KOPT-K1 (cell line): ENCODE results near the gene BIRC3.

ENCODE experiments used
- H3K27ac ChIP-seq: fragments of 200-600 bp; sonication (generic); 2 replicates; pipeline ENCODE4 v1.5.1; 2016; ENCODE audit warnings: antibody characterized with exemption, mild to moderate bottlenecking, low read depth, low read length; ENCODE audit not compliant: poor library complexity, severe bottlenecking
- H3K36me3 ChIP-seq: fragments of 200-600 bp; sonication (generic); 2 replicates; pipeline ENCODE4 v1.5.1; 2017; ENCODE audit warnings: antibody characterized with exemption, mild to moderate bottlenecking, low read length, moderate library complexity; ENCODE audit not compliant: insufficient read depth
- H3K9me3 ChIP-seq: fragments of 200-600 bp; sonication (generic); 2 replicates; pipeline ENCODE4 v1.5.1; 2017; ENCODE audit warnings: antibody characterized with exemption, low read length, mild to moderate bottlenecking; ENCODE audit not compliant: insufficient read depth, poor library complexity, severe bottlenecking

BIRC3 gene

GRCh38 chr11:102307727-102308038 is 9.6 kb upstream of the BIRC3 start:
- Histone ChIP-seq H3K36me3 (no peaks in the 10 kb centered on the region), H3K27ac (peak overlapping the region; percentile 65), H3K9me3 (peaks cover 14% of the 10 kb centered on the region)

- H3K27ac ChIP-seq: no peak overlapping the region
Measured at GRCh38 chr11:102309621-102310541, 7.4 kb upstream of the BIRC3 start.

GRCh38 chr11:102312667-102313066 is 4.6 kb upstream of the BIRC3 start:
- peak overlapping the region; percentile 67 for H3K27ac ChIP-seq
- no peaks in the 10 kb centered on the region for H3K36me3 ChIP-seq
- no peaks in the 10 kb centered on the region for H3K9me3 ChIP-seq

More at GRCh38 chr11:102309621-102310541, 7.4 kb upstream of the BIRC3 start:
- H3K9me3 ChIP-seq: no peaks in the 10 kb centered on the region
- no peaks in the 10 kb centered on the region for H3K36me3 ChIP-seq

GRCh38 chr11:102313238-102313940 is 3.9 kb upstream of the BIRC3 start:
- H3K36me3 ChIP-seq: no peaks in the 10 kb centered on the region
- peak overlapping the region; percentile 67 for H3K27ac ChIP-seq
- no peaks in the 10 kb centered on the region for H3K9me3 ChIP-seq

GRCh38 chr11:102314784-102315183 is 2.5 kb upstream of the BIRC3 start:
- no peak overlapping the region for H3K27ac ChIP-seq
- no peaks in the 10 kb centered on the region for H3K36me3 ChIP-seq
- H3K9me3 ChIP-seq: no peaks in the 10 kb centered on the region

- Histone ChIP-seq H3K27ac (peak overlapping the region; percentile 75), H3K9me3 (no peaks in the 10 kb centered on the region), H3K36me3 (no peaks in the 10 kb centered on the region)
Measured at GRCh38 chr11:102316346-102316904, 859 bp upstream of the BIRC3 start.

- no peaks in the 10 kb centered on the region for H3K9me3 ChIP-seq
- H3K27ac ChIP-seq: peak overlapping the region; percentile 75
- H3K36me3 ChIP-seq: no peaks in the 10 kb centered on the region
Measured at GRCh38 chr11:102317768-102318103, 452 bp downstream of the BIRC3 start.

GRCh38 chr11:102318469-102318868 is 1.2 kb downstream of the BIRC3 start:
- Histone ChIP-seq H3K36me3 (no peaks in the 10 kb centered on the region), H3K27ac (peak overlapping the region; percentile 75), H3K9me3 (no peaks in the 10 kb centered on the region)

GRCh38 chr11:102319544-102319943 is 2.3 kb downstream of the BIRC3 start:
- no peaks in the 10 kb centered on the region for H3K9me3 ChIP-seq
- H3K36me3 ChIP-seq: no peaks in the 10 kb centered on the region
- peak overlapping the region; percentile 68 for H3K27ac ChIP-seq

- Histone ChIP-seq H3K9me3 (no peaks in the 10 kb centered on the region), H3K36me3 (no peaks in the 10 kb centered on the region), H3K27ac (peak overlapping the region; percentile 68)
Measured at GRCh38 chr11:102320188-102320587, 2.9 kb downstream of the BIRC3 start.

GRCh38 chr11:102320679-102321078 is 3.4 kb downstream of the BIRC3 start:
- Histone ChIP-seq H3K27ac (peak overlapping the region; percentile 68), H3K36me3 (no peaks in the 10 kb centered on the region), H3K9me3 (no peaks in the 10 kb centered on the region)

GRCh38 chr11:102322560-102322959 is 5.3 kb downstream of the BIRC3 start:
- peaks cover 9% of the 10 kb centered on the region for H3K36me3 ChIP-seq
- peak overlapping the region; percentile 68 for H3K27ac ChIP-seq
- no peaks in the 10 kb centered on the region for H3K9me3 ChIP-seq

GRCh38 chr11:102323542-102324251 is 6.4 kb downstream of the BIRC3 start:
- no peaks in the 10 kb centered on the region for H3K9me3 ChIP-seq
- peak overlapping the region; percentile 68 for H3K27ac ChIP-seq
- peaks cover 19% of the 10 kb centered on the region for H3K36me3 ChIP-seq

- H3K27ac ChIP-seq: no peak overlapping the region
- H3K36me3 ChIP-seq: peaks cover 26% of the 10 kb centered on the region
- no peaks in the 10 kb centered on the region for H3K9me3 ChIP-seq
Measured at GRCh38 chr11:102325088-102325487, 7.8 kb downstream of the BIRC3 start.

GRCh38 chr11:102328748-102329147 is 11.5 kb downstream of the BIRC3 start:
- Histone ChIP-seq H3K27ac (no peak overlapping the region), H3K36me3 (peaks cover 52% of the 10 kb centered on the region), H3K9me3 (no peaks in the 10 kb centered on the region)
